HL-60 (cell line): ENCODE data around the gene CABP5.

Experiments
- DNase-seq, 2 experiments: peaks; one replicate each; pipeline ENCODE4 v3.0.0-alpha.2; 2010 to 2020; ENCODE audit warnings: low read depth in 1 of 2, low spot score in 1 of 2
- H3K27ac ChIP-seq: fragments of 250-450 bp; sonication (Bioruptor Pico); replicated peaks from 2 replicates; pipeline ENCODE4 v1.5.1; 2020; ENCODE audit warnings: mild to moderate bottlenecking, moderate library complexity
- H3K27me3 ChIP-seq: fragments of 250-450 bp; sonication (Bioruptor Pico); 2 replicates; pipeline ENCODE4 v1.5.1; 2021; ENCODE audit warnings: mild to moderate bottlenecking, moderate library complexity; ENCODE audit not compliant: insufficient read depth, poor library complexity, severe bottlenecking
- H3K4me3 ChIP-seq: replicated peaks from 2 replicates; pipeline ENCODE4 v1.5.1; 2011; ENCODE audit warnings: mild to moderate bottlenecking, control low read depth, low read length; ENCODE audit not compliant: insufficient read depth
- GABPA ChIP-seq: IDR thresholded peaks from 2 replicates; pipeline ENCODE4 v1.6.1; 2012; ENCODE audit warnings: low read depth
- POLR2AphosphoS5 ChIP-seq: IDR thresholded peaks from 2 replicates; pipeline ENCODE4 v1.6.1; 2012; ENCODE audit warnings: low read depth
- SPI1 ChIP-seq: IDR thresholded peaks from 2 replicates; pipeline ENCODE4 v1.6.1; 2012; ENCODE audit warnings: low read depth, mild to moderate bottlenecking, borderline replicate concordance
- TF ChIP-seq, protein P1 (sequence below): IDR thresholded peaks from 2 replicates; pipeline ENCODE4 v1.6.1; 2012; ENCODE audit warnings: low read depth; ENCODE audit not compliant: insufficient replicate concordance
- TF ChIP-seq, protein P2 (sequence below): IDR thresholded peaks from one replicate; pipeline ENCODE4 v1.5.1; 2011; ENCODE audit warnings: low read length, control low read depth, inconsistent platforms; ENCODE audit not compliant: insufficient read depth

The CABP5 gene

DNA sequence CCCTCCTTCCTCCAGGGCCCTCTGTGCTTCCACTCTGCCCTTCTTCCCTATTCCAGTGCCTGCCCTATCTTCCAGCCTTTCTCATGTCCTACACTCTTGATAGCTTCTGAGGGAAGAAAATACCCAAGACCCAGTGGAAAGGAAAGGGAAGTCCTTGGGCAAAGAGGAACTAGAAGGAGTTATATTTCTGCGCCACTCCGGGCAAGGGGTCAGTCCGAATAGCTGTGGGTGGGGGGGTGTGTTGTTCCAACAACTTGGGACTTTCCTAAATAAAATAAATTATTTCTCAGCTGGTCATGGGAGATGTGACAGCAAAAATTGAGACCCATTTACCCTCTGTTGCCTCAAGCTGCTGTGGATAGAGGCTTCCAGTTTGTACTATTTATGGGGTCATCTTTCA is 23.2 kb downstream of the CABP5 start:
- TF ChIP-seq, protein P1, sequence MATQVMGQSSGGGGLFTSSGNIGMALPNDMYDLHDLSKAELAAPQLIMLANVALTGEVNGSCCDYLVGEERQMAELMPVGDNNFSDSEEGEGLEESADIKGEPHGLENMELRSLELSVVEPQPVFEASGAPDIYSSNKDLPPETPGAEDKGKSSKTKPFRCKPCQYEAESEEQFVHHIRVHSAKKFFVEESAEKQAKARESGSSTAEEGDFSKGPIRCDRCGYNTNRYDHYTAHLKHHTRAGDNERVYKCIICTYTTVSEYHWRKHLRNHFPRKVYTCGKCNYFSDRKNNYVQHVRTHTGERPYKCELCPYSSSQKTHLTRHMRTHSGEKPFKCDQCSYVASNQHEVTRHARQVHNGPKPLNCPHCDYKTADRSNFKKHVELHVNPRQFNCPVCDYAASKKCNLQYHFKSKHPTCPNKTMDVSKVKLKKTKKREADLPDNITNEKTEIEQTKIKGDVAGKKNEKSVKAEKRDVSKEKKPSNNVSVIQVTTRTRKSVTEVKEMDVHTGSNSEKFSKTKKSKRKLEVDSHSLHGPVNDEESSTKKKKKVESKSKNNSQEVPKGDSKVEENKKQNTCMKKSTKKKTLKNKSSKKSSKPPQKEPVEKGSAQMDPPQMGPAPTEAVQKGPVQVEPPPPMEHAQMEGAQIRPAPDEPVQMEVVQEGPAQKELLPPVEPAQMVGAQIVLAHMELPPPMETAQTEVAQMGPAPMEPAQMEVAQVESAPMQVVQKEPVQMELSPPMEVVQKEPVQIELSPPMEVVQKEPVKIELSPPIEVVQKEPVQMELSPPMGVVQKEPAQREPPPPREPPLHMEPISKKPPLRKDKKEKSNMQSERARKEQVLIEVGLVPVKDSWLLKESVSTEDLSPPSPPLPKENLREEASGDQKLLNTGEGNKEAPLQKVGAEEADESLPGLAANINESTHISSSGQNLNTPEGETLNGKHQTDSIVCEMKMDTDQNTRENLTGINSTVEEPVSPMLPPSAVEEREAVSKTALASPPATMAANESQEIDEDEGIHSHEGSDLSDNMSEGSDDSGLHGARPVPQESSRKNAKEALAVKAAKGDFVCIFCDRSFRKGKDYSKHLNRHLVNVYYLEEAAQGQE: no peak
- TF ChIP-seq SPI1: 0 out of 2 replicates have a peak, but pooled peaks have one; percentile 9
- no peak for TF ChIP-seq POLR2AphosphoS5
- DNase-seq: no peak
- no peak overlapping the region for H3K4me3 ChIP-seq
- H3K27ac ChIP-seq: no peak overlapping the region
- no peaks in the 10 kb centered on the region for H3K27me3 ChIP-seq

DNA sequence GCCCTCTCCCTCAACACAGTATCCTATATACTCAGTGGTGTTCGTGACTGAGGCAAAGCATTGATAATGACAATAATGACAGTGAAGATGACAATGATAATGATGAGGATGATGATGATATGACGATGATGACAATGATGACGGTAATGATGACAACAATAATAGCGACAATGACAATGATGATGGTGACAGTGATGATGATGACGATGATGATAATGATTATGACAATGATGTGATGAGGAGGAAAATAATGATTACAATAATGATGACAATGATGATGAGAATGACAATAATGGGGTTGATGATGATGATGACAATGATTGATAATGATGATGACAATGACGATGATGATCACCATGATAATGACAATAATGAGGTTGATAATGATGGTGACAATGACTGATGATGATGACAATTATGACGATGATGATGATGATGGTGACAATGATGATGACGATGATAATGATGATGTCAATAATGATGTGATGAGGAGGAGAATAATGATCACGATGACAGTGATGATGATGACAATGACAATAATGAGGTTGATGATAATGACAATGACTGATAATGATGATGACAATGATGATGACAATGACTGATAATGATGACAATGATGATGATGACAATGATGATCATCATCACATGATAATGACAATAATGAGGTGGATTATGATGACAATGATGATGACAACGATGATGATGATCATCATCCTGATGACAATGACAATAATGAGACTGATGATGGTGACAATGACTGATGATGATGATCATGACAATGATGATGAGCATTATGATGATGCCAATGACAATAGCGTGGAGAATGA is 32.7 kb downstream of the CABP5 start:
- Histone ChIP-seq H3K4me3 (no peak overlapping the region), H3K27me3 (no peaks in the 10 kb centered on the region), H3K27ac (no peak overlapping the region)
- DNase-seq: no peak
- TF ChIP-seq SPI1 (no peak), POLR2AphosphoS5 (no peak), GABPA (no peak)
- TF ChIP-seq, protein P2, sequence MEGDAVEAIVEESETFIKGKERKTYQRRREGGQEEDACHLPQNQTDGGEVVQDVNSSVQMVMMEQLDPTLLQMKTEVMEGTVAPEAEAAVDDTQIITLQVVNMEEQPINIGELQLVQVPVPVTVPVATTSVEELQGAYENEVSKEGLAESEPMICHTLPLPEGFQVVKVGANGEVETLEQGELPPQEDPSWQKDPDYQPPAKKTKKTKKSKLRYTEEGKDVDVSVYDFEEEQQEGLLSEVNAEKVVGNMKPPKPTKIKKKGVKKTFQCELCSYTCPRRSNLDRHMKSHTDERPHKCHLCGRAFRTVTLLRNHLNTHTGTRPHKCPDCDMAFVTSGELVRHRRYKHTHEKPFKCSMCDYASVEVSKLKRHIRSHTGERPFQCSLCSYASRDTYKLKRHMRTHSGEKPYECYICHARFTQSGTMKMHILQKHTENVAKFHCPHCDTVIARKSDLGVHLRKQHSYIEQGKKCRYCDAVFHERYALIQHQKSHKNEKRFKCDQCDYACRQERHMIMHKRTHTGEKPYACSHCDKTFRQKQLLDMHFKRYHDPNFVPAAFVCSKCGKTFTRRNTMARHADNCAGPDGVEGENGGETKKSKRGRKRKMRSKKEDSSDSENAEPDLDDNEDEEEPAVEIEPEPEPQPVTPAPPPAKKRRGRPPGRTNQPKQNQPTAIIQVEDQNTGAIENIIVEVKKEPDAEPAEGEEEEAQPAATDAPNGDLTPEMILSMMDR: no peak
- TF ChIP-seq, protein P1: no peak

DNA sequence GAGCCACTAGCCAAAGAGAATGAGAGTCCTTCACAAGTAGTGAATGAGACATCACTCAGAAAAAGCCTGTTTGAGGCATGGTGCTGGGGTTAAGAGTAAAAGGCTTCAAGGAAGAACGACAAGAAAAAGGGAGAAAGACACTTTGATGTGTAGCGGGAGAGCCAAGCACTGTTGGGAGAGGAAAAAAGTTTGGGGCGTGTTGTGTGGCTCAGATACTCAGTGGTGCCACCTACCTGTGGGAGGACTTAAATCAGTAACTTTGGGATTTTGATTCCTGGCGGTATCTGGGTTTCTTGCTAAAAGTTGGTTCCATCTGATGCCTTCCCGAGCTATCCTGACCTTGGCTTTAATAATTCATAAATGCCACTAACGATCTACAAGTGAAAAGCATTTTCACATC is 37.1 kb downstream of the CABP5 start:
- no peak for TF ChIP-seq POLR2AphosphoS5
- TF ChIP-seq, protein P1: no peak
- no peak for TF ChIP-seq GABPA
- Histone ChIP-seq H3K27ac (no peak overlapping the region), H3K27me3 (no peaks in the 10 kb centered on the region), H3K4me3 (no peak overlapping the region)
- DNase-seq: no peak

DNA sequence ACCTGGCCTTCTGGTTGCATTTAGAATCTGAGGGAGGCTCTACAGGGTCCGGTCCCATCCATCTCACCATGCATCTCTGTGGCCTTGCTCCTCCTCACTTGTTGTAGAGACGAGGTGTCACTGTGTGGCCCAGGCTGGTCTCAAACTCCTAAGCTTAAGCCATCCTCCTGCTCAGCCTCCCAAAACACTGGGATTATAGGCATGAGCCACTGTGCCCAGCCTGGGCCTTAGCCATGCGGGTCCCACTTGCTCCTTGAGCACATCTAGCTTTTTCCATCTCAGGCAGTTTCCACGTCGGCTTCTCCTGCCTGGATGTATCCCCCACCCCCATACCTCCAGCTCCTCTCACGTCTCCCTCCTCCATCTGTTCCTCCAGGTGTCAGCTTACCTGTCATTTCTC is 39.6 kb downstream of the CABP5 start:
- no peak for DNase-seq
- Histone ChIP-seq H3K4me3 (no peak overlapping the region), H3K27me3 (no peaks in the 10 kb centered on the region), H3K27ac (no peak overlapping the region)
- TF ChIP-seq POLR2AphosphoS5: no peak
- no peak for TF ChIP-seq GABPA
- TF ChIP-seq, protein P2: no peak
- TF ChIP-seq SPI1: no peak
- TF ChIP-seq, protein P1: no peak
